ENCODE measurements around the gene PCF11.
"Not testable (repeated sequence)": the region's sequence is repeated elsewhere in the genome, so short reads cannot be mapped to it uniquely, and the experiment has no call there.

The PCF11 gene

GRCh38 chr11:83156996-83157593, at the start of gene PCF11:
Gene PCF11 (plus strand): TSS chr11:83157131. CDS start chr11:83157440, 309 bp downstream.
- DNase-seq (ENCODE audit: low read depth), result no peak

DNA sequence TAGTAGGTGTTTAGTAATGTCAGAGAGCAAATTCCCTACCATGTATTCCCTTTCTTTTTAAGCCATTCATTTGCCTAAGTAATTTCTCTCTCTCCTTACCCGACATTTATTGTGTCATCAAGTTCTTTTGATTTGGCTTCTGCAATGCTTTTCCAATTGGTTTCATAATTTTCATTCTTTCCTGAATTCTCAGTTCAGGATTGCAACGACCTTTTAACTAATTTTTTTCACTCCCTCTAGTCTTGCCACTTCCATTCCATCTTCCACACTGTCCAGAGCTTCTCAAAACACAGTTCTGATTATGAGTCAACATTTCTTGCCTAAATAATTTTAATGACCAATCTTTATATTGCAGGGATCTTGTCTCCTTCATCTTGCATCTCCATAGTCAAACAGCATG, 44.0 kb upstream of the PCF11 start:
- DNase-seq (ENCODE audit: low read depth), result no peak

DNA sequence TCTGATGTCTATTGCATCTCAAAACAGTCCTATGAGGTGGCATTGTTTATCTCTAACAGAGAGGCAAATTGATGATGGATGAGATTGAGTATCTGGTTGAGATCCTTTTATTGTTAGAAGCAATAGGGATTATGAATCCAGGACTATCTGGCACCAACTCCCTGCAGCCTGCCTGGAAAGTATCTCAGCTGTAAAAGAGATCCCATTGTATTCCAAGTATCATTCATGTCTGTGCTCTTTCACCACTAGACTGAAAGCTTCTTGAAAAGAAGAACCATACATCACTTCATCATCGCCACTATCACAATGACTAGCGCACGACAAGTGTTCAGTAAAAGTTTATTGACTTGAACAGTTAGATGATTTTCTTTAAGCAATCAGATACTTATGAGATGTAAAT, 41.9 kb upstream of the PCF11 start:
- no peak for DNase-seq (ENCODE audit: low read depth)

DNA sequence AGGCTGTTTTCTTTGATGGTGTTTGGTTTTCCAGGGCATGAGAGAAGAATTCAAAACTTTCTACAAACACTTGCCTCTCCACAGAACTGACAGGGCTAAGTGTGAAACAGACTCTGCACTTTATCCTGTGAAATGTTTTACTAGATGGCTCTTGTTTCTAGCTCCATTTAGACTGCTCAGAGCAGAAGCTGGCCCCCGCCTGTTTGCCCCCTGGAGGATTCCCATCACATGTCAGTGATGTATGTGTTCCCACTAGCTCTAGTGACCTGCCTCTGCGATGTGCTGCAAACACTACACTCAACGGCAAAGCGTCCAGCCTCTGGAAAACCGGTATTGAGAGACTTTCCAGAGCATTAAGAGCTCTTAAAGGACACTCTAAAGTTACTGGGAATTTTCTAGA, 41.4 kb upstream of the PCF11 start:
- DNase-seq (ENCODE audit: low read depth), result no peak

DNA sequence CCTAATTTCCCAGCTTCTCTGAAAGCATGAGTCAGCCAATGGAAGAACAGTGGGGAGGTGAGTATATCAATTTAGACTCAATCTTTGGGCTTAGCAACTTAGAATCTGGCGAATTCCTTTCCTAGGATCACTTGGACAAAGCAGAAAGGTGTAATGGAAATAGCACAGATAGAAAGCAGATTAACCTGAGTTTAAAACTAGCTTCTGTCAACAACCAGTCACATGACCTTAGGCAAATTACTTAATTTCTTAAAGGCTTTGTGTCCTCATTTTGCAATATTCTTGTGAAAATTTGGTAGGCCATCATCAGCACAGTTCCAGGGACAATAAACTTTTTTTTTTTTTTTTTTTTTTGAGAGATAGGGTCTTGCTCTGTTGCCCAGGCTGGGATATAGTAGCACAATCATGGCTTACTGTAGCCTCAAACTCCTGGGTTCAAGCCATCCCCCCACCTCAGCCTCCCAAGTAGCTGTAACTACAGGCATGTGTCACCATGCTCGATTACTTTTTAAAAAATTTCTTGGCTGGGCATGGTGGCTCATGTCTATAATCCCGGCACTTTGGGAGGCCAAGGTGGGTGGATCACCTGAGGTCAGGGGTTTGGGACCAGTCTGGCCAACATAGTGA, 40.8 kb upstream of the PCF11 start:
- DNase-seq (ENCODE audit: low read depth), result no peak

DNA sequence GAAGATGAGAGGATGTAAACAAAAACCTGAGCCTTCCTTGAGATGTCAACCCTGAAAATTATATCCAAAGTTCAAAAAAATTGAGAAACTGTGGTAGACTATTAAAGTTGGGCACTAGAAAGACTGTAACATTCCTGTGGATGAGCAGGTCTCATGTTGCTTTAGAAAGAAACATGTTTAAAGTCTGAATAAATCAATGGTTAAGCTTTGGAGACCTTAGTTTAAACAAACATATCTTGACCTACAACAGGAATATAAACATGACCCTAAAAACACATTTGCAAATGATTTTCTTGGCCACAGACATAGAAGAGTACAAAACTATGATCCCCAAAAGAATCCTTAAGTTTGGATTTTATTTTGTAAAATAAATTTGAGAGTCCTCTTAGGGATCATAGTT, 38.1 kb upstream of the PCF11 start:
- DNase-seq (ENCODE audit: low read depth), result no peak

DNA sequence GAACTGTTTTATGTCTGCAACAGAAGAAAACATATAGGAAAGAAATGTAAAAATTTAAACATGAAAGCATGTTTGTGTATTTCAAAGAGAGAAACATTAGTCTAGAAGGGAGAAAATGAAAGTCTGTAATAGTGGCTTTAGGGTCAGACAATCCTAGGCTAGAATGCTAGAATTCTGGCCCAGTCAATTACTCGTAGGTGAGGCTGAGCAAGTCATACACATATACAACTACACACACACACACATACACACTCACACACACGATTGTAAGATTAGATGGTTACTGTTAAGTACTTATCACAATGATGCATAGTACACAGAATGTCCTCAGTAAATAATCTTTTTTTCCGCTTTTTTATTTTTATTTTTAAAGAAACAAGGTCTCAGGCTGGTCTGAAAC, 37.7 kb upstream of the PCF11 start:
- no peak for DNase-seq (ENCODE audit: low read depth)

GRCh38 chr11:83120327-83120726, 36.6 kb upstream of the PCF11 start:
- no peak for DNase-seq (ENCODE audit: low read depth)

GRCh38 chr11:83122050-83122449, 34.9 kb upstream of the PCF11 start:
- no peak for DNase-seq (ENCODE audit: low read depth)

DNA sequence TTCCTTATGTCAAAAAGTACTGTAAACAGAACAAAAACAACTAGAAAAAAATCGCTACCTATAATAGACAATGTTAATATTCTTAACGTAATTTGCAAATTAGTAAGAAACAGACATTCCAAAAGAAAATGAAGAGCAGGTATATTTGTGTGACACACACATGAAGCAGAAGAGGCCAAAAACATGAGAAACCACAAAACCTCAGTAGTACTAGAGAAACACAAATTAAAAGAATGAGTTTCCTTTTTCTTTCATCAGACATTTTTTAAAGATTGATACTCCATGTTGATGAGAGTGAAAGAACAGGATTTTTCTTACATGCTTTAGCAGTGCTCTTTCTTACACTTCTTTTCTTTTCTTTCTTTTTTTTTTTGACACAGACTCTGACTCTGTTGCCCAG, 34.2 kb upstream of the PCF11 start:
- DNase-seq (ENCODE audit: low read depth), result no peak

DNA sequence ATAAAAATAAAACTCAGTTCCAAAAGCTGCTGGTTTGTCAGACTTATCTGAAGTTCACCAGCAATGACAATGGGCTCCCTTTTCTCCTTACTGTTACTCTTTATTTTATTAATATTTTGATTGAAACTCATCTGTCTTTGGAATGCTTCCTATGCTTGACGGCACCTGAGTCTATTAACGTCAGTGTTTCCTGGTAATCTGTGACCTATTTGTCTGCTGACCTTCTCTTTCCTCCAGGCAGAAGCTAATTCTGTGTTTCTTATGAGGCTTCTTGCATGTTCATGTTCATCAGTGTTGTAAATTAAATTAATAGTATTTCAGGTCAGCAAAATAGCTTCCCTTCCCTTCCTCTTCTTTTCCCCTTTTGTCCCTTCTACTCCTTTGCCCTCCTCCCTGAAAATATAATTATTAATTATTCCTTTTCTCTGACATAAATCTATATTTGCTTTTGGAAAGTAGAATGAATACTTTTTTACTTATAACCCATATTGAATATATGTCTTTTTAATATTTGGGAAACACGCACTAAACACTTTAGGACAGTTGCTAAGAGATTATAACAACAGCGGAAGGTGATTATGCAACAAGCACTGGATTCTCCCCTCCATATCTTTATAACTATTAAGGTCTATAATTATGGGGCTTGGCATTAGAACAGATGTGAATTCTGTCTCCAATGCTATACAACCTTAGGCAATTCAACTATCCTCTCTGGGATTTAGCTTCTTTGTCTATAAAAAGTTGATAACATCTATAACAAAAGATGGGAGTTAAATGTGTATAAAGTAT, 32.1 kb upstream of the PCF11 start:
- DNase-seq (ENCODE audit: low read depth), result no peak

DNA sequence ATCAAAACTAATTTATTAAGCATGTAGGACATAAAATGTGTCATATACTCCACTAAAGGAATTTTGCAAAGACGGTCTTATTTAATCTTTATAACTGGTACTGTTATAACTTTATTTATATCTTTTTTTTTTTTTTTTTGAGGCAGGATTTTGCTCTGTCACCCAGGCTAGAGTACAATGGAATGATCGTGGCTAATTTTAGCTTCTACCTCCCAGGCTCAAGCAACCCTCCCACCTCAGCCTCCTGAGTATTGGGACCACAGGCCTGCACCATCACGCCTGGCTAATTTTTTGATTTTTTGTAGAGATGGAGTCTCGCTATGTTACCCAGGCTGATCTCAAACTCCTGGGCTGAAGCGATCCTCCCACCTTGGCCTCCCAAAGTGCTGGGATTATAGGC, 31.4 kb upstream of the PCF11 start:
- DNase-seq (ENCODE audit: low read depth), result no peak

GRCh38 chr11:83127310-83127637, 29.7 kb upstream of the PCF11 start:
- no peak for DNase-seq (ENCODE audit: low read depth)

DNA sequence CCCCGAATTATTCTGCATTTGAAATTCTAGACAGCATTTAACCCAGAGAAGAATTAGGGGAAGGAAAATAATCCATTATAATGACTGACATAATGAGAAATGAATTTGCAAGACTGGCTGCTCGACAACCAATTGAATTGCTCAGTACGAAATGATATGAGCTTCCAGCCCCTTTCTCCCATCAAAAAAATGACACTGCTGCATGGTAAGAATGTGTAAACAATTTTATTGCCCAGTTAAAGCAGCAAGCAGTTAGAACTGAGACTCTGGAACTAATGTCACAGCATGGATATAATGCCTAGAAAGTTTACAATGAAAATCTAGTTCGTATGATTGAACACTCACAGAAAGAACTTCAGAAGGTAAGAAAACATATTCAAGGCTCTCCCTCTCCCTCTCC, 24.7 kb upstream of the PCF11 start:
- no peak for DNase-seq (ENCODE audit: low read depth)

DNA sequence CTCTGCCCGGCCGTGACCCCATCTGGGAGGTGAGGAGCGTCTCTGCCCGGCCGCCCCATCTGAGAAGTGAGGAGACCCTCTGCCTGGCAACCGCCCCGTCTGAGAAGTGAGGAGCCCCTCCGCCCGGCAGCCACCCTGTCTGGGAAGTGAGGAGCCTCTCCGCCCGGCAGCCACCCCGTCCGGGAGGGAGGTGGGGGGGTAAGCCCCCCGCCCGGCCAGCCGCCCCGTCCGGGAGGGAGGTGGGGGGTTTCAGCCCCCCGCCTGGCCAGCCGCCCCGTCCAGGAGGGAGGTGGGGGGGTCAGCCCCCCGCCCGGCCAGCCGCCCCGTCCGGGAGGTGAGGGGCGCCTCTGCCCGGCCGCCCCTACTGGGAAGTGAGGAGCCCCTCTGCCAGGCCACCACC, 23.7 kb upstream of the PCF11 start:
- not testable (repeated sequence) for DNase-seq (ENCODE audit: low read depth)

DNA sequence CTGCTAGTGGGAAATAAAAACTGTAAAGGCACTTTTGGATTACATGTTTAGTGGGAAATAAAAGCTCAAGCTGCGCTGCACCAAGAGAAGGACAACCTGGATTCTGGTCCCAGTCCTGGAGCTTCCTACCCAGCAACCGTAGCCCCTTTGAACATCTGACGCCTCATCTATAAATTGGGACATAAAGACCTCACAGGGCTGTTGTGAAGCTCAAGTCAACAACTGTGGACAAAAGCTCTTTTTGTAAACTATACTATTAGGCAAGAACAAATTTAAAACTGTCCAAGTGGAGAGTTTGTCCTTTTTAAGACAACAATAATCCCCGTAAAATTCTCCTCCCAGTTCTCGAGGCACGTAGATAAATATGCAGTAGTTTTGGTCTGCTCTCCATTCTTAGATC, 17.6 kb upstream of the PCF11 start:
- no peak for DNase-seq (ENCODE audit: low read depth)

DNA sequence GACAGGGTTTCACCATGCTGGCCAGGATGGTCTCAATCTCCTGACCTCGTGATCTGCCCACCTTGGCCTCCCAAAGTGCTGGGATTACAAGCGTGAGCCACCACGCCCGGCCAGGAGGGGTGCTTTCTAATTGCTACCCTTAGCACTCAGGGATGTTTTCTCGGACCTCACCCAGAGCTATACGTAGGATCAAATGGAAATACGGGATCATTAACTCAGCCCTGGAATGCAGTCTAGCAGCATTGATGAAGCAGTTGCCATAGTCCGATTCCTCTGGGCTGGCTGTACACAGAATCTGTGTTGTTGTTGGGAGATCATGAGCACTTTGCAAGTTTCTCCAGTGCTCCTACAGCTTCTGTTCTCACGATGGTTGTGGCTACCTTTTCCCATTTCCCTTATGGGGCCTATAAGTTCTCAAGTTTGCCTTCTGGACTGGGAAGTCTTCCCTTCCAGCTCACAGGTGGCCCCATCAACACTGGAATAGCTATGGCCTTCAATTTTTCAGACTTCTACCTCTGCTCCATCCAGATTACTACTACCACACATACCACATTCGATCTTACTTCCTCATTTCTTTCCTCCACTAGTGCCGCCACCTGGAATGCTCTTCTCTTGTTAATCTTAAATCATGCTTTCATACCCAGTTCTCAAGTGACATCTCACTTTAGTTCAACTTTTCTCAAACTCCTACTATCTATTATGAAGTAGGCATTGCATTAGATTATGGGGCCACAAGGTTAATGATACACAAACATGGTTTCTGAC, 16.1 kb upstream of the PCF11 start:
- DNase-seq (ENCODE audit: low read depth), result no peak

DNA sequence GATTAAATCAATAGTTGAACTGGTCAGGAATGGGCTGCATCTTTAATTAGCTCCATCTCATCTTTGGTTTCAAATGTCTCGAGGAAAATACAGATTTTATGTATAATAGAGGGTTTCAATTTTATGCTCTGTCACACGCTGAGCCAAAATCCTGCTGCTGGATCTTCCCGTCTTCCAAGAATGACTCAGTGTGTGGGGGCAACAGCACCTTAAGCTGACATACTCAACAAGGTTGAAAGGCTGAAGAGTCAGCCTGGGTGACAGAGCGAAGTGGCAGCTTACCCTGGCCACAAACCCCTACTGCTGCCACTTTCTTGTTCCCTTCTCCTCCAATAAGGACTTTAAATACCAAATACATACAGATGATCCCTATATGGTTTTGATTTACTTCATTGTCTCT, 9.0 kb upstream of the PCF11 start:
- DNase-seq (ENCODE audit: low read depth), result no peak

DNA sequence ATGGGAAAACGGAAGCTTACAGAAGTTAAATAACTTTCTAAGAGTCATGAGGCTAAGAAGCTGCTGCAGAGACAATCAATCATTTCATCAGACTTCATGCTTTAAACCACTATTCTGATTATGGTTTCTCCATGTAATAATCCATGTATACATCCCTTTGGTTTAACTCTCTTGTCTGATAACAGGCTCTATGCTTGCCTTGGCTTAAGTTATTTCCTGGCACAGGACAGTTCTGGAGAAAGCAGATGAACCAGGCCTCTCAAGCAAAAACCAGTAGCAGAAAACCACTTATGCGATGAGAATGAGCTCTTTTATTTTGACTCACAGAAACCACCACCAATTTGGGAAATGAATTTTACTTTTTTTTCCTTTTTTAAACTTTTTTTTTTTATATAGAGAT, 6.5 kb upstream of the PCF11 start:
- DNase-seq (ENCODE audit: low read depth), result no peak

- DNase-seq (ENCODE audit: low read depth), result no peak
Observed at GRCh38 chr11:83151274-83151977, 5.5 kb upstream of the PCF11 start.

DNA sequence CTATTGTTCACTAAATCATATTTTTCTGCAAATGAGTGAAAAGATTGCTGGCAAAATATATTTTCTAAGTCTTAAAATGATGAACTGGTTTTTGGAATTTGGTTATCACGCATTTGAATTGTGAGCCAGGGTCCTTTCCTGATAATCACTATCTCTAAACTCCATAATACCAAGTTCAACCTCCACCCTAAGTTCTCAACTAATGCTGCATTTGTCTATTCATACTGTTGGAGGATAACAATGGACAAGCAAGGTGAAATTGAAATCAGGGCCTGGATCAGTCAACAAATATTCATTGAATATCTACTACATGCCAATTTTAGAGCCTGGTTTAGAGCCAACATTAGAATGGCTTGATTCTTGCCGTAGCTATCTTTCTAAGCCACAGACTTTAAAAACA, 4.7 kb upstream of the PCF11 start:
- DNase-seq (ENCODE audit: low read depth), result no peak

- no peak for DNase-seq (ENCODE audit: low read depth)
Observed at GRCh38 chr11:83153764-83154163, 3.2 kb upstream of the PCF11 start.
